Ishikawa (cell line): ENCODE data around the gene INPP4B.

Source experiments
- CEBPB ChIP-seq: IDR thresholded peaks from 2 replicates; pipeline ENCODE4 v1.6.1; 2012
- CREB1 ChIP-seq: IDR thresholded peaks from 2 replicates; pipeline ENCODE4 v1.6.1; 2012; ENCODE audit warnings: low read depth
- EGR1 ChIP-seq: IDR thresholded peaks from 2 replicates; pipeline ENCODE4 v1.6.1; 2012
- EP300 ChIP-seq: IDR thresholded peaks from 2 replicates; pipeline ENCODE4 v1.6.1; 2012; ENCODE audit warnings: borderline replicate concordance
- FOXM1 ChIP-seq: IDR thresholded peaks from 2 replicates; pipeline ENCODE4 v1.6.1; 2012; ENCODE audit warnings: low read depth, borderline replicate concordance
- RAD21 ChIP-seq: IDR thresholded peaks from 2 replicates; pipeline ENCODE4 v1.6.1; 2012; ENCODE audit warnings: low read depth
- TAF1 ChIP-seq: IDR thresholded peaks from 2 replicates; pipeline ENCODE4 v1.6.1; 2012; ENCODE audit warnings: low read depth, mild to moderate bottlenecking
- TEAD4 ChIP-seq: IDR thresholded peaks from 2 replicates; pipeline ENCODE4 v1.6.1; 2012
- USF1 ChIP-seq: IDR thresholded peaks from 2 replicates; pipeline ENCODE4 v1.6.1; 2012
- YY1 ChIP-seq: IDR thresholded peaks from 2 replicates; pipeline ENCODE4 v1.6.1; 2012; ENCODE audit warnings: low read depth
- ZBTB7A ChIP-seq: IDR thresholded peaks from 2 replicates; pipeline ENCODE4 v1.6.1; 2012; ENCODE audit warnings: low read depth
- TF ChIP-seq, protein P1 (sequence below): IDR thresholded peaks from 2 replicates; pipeline ENCODE4 v1.6.1; 2012; ENCODE audit warnings: low read depth, mild to moderate bottlenecking

DNA sequence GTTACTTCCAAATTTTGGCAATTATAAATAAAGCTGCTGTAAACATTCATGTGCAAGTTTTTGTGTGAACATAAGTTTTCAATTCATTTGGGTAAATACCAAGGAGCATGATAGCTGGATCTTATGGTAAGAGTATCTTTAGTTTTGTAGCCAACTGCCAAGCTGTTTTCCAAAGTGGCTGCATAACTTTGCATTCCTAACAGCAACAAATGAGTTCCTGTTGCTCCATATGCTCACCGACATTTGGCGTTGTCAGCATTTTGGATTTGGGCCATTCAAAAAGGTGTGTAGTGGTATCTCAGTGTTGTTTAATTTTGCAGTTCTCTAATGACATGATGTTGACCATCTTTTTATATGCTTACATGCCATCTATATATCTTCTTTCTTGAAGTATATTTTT, 208.5 kb downstream of the INPP4B start:
- TF ChIP-seq CEBPB (no peak), EP300 (no peak), ZBTB7A (no peak), TAF1 (no peak), YY1 (no peak), CREB1 (no peak), RAD21 (no peak), FOXM1 (no peak), EGR1 (no peak), TEAD4 (no peak), USF1 (no peak)
- TF ChIP-seq, protein P1, sequence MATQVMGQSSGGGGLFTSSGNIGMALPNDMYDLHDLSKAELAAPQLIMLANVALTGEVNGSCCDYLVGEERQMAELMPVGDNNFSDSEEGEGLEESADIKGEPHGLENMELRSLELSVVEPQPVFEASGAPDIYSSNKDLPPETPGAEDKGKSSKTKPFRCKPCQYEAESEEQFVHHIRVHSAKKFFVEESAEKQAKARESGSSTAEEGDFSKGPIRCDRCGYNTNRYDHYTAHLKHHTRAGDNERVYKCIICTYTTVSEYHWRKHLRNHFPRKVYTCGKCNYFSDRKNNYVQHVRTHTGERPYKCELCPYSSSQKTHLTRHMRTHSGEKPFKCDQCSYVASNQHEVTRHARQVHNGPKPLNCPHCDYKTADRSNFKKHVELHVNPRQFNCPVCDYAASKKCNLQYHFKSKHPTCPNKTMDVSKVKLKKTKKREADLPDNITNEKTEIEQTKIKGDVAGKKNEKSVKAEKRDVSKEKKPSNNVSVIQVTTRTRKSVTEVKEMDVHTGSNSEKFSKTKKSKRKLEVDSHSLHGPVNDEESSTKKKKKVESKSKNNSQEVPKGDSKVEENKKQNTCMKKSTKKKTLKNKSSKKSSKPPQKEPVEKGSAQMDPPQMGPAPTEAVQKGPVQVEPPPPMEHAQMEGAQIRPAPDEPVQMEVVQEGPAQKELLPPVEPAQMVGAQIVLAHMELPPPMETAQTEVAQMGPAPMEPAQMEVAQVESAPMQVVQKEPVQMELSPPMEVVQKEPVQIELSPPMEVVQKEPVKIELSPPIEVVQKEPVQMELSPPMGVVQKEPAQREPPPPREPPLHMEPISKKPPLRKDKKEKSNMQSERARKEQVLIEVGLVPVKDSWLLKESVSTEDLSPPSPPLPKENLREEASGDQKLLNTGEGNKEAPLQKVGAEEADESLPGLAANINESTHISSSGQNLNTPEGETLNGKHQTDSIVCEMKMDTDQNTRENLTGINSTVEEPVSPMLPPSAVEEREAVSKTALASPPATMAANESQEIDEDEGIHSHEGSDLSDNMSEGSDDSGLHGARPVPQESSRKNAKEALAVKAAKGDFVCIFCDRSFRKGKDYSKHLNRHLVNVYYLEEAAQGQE: no peak
